Panc1 (cell line): ENCODE data around the gene ILK. TPM values are rescaled to one million over a fixed set of nuclear protein-coding genes. Genes with fewer than 3 reads are reported as not detected.

Experiments used
- ATAC-seq: fragments of 200-7000 bp; cut with Tn5 transposase; 2 replicates; pipeline ENCODE4 v1.9.1; 2020; ENCODE audit warnings: mild to moderate bottlenecking, moderate library complexity
- BruUV-seq: library from RNA; stranded (reverse); fragments of 400-500 nt; replicated peaks from 2 replicates; lab custom pipeline; 2021; lab: Mats Ljungman, UMichigan
- CTCF ChIA-PET: fragments of 300-600 bp; sonication (Branson Sonifier 250); formaldehyde crosslinking; loops from one replicate; lab custom pipeline; 2022; ENCODE audit warnings: antibody characterized with exemption; lab: Charles Lee
- POLR2A ChIA-PET: fragments of 300-600 bp; sonication (Branson Sonifier 250); formaldehyde crosslinking; loops from one replicate; lab custom pipeline; 2022; ENCODE audit warnings: antibody characterized with exemption; lab: Charles Lee
- DNase-seq: peaks from one replicate; pipeline ENCODE4 v3.0.0-alpha.2; 2010; ENCODE audit warnings: low read depth, low spot score
- H3K27ac ChIP-seq: 2 replicates; pipeline ENCODE4 v1.5.1; 2011; ENCODE audit warnings: mild to moderate bottlenecking, low read length, inconsistent platforms
- H3K27me3 ChIP-seq: fragments of 200-500 bp; sonication (Bioruptor generic); 2 replicates; pipeline ENCODE4 v1.6.0; 2014; ENCODE audit warnings: low read length, inconsistent platforms; ENCODE audit not compliant: control insufficient read depth, insufficient read depth
- H3K36me3 ChIP-seq: fragments of 200-500 bp; sonication (Bioruptor generic); 2 replicates; pipeline ENCODE4 v1.5.1; 2014; ENCODE audit warnings: inconsistent platforms, mild to moderate bottlenecking, low read length, moderate library complexity; ENCODE audit not compliant: control insufficient read depth, insufficient read depth
- H3K4me1 ChIP-seq: 2 replicates; pipeline ENCODE4 v1.5.1; 2011; ENCODE audit warnings: inconsistent platforms, mild to moderate bottlenecking, low read length, moderate library complexity; ENCODE audit not compliant: control insufficient read depth, insufficient read depth
- H3K4me3 ChIP-seq, 2 experiments: 2 replicates each; pipeline ENCODE4 v1.5.1; 2011 to 2012; ENCODE audit warnings: low read depth in 2 of 2, low read length in 2 of 2, mild to moderate bottlenecking in 2 of 2, inconsistent platforms in 1 of 2, moderate library complexity in 1 of 2
- H3K9me3 ChIP-seq: fragments of 200-500 bp; sonication (Bioruptor generic); 2 replicates; pipeline ENCODE4 v1.5.1; 2014; ENCODE audit warnings: low read depth, mild to moderate bottlenecking, inconsistent platforms, low read length, moderate library complexity; ENCODE audit not compliant: control insufficient read depth, insufficient read depth
- POLR2AphosphoS5 ChIP-seq: IDR thresholded peaks from 2 replicates; pipeline ENCODE4 v1.6.1; 2012; ENCODE audit warnings: mild to moderate bottlenecking, low read depth, low read length, moderate library complexity
- SIN3A ChIP-seq: IDR thresholded peaks from 2 replicates; pipeline ENCODE4 v1.6.1; 2012; ENCODE audit warnings: low read depth, mild to moderate bottlenecking, low read length, moderate library complexity, borderline replicate concordance; ENCODE audit not compliant: insufficient read depth
- TCF7L2 ChIP-seq: IDR thresholded peaks from 2 replicates; pipeline ENCODE4 v1.6.1; 2011; ENCODE audit warnings: mild to moderate bottlenecking, low read depth, low read length, inconsistent platforms
- in situ Hi-C: cut with HindIII; loops from 2 replicates; pipeline ENCODE4 v1.10.0; 2016; ENCODE audit warnings: low sequenced_read_pairs, low pct_unique_long_range_greater_than_20kb
- intact Hi-C: fragments of 100-400 bp; cut with micrococcal nuclease; formaldehyde crosslinking; loops from one replicate; pipeline ENCODE4 v1.10.0; 2022; ENCODE audit not compliant: unreplicated experiment
- total RNA-seq: library from RNA; stranded (reverse); gene quantifications from one replicate; pipeline ENCODE4 v1.2.1, GENCODE V29; 2021; ENCODE audit not compliant: unreplicated experiment
- TF ChIP-seq, protein P1 (sequence below), 2 experiments: IDR thresholded peaks; 2 replicates each; pipeline ENCODE4 v1.6.1; 2011 to 2012; ENCODE audit warnings: low read depth in 2 of 2, control low read depth in 1 of 2, low read length in 1 of 2, mild to moderate bottlenecking in 1 of 2, moderate library complexity in 1 of 2; ENCODE audit not compliant: insufficient read depth in 1 of 2
- TF ChIP-seq, protein P2 (sequence below): fragments of 450-650 bp; IDR thresholded peaks from 2 replicates; pipeline ENCODE4 v1.5.1; 2017; ENCODE audit warnings: mild to moderate bottlenecking

The ILK gene
- total RNA-seq, 1 experiment from 2014 or later: 204 TPM

GRCh38 chr11:6565988-6566703 lies 37.4 kb upstream of the ILK start:
- Histone ChIP-seq H3K27me3 (no peaks in the 10 kb centered on the region), H3K4me1 (no peaks in the 10 kb centered on the region), H3K27ac (no peak overlapping the region), H3K9me3 (no peaks in the 10 kb centered on the region), H3K4me3 (no peak overlapping the region), H3K36me3 (no peaks in the 10 kb centered on the region)
- DNase-seq: no peak
- ATAC-seq: no peak
- no TSS peak for BruUV-seq
- POLR2A ChIA-PET: no interaction called here
- CTCF ChIA-PET: no interaction called here
- intact Hi-C loops (loop anchor here (10.0 kb wide), 1 partner anchor 729 kb away; no protein-coding TSS in a partner anchor), in situ Hi-C loops (no loop called here)
- TF ChIP-seq SIN3A (no peak), POLR2AphosphoS5 (no peak)
- TF ChIP-seq, protein P1, sequence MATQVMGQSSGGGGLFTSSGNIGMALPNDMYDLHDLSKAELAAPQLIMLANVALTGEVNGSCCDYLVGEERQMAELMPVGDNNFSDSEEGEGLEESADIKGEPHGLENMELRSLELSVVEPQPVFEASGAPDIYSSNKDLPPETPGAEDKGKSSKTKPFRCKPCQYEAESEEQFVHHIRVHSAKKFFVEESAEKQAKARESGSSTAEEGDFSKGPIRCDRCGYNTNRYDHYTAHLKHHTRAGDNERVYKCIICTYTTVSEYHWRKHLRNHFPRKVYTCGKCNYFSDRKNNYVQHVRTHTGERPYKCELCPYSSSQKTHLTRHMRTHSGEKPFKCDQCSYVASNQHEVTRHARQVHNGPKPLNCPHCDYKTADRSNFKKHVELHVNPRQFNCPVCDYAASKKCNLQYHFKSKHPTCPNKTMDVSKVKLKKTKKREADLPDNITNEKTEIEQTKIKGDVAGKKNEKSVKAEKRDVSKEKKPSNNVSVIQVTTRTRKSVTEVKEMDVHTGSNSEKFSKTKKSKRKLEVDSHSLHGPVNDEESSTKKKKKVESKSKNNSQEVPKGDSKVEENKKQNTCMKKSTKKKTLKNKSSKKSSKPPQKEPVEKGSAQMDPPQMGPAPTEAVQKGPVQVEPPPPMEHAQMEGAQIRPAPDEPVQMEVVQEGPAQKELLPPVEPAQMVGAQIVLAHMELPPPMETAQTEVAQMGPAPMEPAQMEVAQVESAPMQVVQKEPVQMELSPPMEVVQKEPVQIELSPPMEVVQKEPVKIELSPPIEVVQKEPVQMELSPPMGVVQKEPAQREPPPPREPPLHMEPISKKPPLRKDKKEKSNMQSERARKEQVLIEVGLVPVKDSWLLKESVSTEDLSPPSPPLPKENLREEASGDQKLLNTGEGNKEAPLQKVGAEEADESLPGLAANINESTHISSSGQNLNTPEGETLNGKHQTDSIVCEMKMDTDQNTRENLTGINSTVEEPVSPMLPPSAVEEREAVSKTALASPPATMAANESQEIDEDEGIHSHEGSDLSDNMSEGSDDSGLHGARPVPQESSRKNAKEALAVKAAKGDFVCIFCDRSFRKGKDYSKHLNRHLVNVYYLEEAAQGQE (IDR thresholded peaks at IDR 0.05; ENCODE audit: insufficient read depth in 1 of 2, low read depth in 2 of 2, low read length in 1 of 2): no peak
- TF ChIP-seq, protein P2, sequence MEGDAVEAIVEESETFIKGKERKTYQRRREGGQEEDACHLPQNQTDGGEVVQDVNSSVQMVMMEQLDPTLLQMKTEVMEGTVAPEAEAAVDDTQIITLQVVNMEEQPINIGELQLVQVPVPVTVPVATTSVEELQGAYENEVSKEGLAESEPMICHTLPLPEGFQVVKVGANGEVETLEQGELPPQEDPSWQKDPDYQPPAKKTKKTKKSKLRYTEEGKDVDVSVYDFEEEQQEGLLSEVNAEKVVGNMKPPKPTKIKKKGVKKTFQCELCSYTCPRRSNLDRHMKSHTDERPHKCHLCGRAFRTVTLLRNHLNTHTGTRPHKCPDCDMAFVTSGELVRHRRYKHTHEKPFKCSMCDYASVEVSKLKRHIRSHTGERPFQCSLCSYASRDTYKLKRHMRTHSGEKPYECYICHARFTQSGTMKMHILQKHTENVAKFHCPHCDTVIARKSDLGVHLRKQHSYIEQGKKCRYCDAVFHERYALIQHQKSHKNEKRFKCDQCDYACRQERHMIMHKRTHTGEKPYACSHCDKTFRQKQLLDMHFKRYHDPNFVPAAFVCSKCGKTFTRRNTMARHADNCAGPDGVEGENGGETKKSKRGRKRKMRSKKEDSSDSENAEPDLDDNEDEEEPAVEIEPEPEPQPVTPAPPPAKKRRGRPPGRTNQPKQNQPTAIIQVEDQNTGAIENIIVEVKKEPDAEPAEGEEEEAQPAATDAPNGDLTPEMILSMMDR: no peak

DNA sequence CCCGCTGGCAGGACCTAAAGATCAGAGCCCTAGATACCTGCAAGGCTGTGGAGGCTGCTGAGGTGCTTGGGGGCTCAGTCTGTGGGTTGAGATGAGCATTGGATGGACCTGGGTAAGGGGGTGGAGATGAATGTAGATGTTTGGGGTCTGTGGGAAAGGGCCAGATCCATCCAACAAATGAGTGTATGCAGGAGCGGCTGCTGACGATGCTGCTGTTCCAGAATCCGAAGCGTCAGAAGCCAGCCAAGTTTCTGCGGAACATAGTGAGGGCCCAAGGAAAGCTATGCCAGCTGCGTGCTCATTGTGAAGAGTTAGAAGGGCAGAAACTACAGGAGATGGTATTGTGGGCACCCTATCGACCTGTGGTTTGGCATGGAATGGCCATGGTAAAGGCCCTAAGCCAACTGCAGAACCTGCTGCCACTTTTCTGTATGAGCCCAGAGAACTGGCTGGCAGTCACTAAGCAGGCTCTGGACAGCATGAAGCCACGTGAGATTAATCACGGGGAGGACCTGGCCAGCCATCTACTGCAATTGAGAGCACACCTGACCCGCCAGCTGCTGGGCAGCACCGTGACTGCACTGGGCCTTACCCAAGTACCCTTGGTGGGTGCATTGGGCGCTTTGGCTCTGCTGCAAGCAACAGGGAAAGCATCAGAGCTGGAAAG lies 36.7 kb upstream of the ILK start:
- Histone ChIP-seq H3K4me3 (no peak overlapping the region), H3K27ac (no peak overlapping the region), H3K27me3 (no peaks in the 10 kb centered on the region), H3K4me1 (no peaks in the 10 kb centered on the region), H3K36me3 (no peaks in the 10 kb centered on the region), H3K9me3 (no peaks in the 10 kb centered on the region)
- TF ChIP-seq, protein P2: no peak
- TF ChIP-seq, protein P1 (IDR thresholded peaks at IDR 0.05; ENCODE audit: insufficient read depth in 1 of 2, low read depth in 2 of 2, low read length in 1 of 2): no peak
- TF ChIP-seq SIN3A (no peak), POLR2AphosphoS5 (no peak), TCF7L2 (no peak)
- intact Hi-C loops (loop anchor here (10.0 kb wide), 1 partner anchor 728 kb away; no protein-coding TSS in a partner anchor), in situ Hi-C loops (no loop called here)
- ATAC-seq (0 out of 2 replicates have a peak, but pooled peaks have one; percentile 9), DNase-seq (no peak)
- POLR2A ChIA-PET: no interaction called here
- CTCF ChIA-PET: no interaction called here
- BruUV-seq: no TSS peak
